GM21447 (cell line): ENCODE measurements around the gene CDK7.
"Not testable (repeated sequence)": the region's sequence is repeated elsewhere in the genome, so short reads cannot be mapped to it uniquely, and the experiment has no call there.

Source experiments
- ATAC-seq: cut with Tn5 transposase; IDR thresholded peaks from one replicate; pipeline ENCODE4 v1.9.1; 2021; ENCODE audit not compliant: unreplicated experiment

The CDK7 gene

DNA sequence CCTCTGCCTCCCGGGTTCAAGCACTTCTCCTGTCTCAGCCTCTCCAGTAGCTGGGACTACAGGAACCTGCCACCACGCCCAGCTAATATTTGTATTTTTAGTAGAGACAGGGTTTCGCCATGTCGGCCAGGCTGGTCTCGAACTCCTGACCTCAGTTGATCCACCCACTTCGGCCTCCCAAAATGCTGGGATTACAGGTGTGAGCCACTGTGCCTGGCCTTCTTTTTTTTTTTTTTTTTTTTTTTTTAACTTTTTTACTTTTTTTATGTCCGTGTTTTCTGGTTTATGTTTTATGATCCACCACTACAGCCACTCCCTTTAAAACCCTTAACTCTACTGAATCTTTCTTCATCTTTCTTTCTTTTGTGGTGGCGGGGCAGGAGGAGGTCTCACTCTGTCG is 2.0 kb downstream of the CDK7 start:
- not testable (repeated sequence) for ATAC-seq

DNA sequence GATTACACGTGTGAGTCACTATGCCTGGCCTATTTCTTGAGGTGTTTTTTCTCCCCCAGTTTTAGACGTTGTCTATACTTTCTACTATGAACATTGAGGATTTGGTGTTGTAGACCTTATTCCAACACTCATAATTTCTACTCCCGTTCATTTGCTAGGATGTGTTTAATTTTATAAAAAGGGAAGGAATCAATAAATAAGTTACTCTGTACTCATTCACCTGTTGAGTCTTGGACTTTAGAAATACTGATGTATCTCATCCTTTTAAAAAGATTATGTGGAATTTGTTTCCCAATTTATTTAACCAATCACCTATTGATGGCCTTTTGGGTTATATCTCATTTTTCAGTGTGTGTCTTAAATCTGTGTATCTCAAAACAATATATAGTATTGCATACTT is 3.2 kb downstream of the CDK7 start:
- no peak for ATAC-seq

DNA sequence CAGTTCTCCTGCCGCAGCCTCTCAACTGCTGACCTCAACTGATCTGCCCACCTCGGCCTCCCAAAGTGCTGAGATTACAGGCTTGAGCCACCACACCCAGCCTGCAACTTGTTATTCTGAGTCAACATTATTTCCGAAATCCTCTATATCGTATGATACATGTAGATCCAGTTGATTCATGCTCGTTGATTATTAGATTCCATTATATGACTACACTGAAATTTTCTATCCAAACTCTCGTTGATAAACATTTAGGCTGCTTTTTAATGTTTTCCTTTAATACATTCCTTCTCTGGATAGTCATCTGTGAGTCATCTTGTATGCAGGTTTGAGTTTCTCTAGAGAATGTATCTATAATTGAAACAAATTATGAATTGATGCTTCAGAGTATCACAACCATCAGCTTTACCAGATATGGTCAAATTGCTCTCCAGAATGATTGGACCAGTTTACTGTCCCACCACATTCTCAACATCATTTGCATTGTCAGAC is 4.1 kb downstream of the CDK7 start:
- no peak for ATAC-seq

DNA sequence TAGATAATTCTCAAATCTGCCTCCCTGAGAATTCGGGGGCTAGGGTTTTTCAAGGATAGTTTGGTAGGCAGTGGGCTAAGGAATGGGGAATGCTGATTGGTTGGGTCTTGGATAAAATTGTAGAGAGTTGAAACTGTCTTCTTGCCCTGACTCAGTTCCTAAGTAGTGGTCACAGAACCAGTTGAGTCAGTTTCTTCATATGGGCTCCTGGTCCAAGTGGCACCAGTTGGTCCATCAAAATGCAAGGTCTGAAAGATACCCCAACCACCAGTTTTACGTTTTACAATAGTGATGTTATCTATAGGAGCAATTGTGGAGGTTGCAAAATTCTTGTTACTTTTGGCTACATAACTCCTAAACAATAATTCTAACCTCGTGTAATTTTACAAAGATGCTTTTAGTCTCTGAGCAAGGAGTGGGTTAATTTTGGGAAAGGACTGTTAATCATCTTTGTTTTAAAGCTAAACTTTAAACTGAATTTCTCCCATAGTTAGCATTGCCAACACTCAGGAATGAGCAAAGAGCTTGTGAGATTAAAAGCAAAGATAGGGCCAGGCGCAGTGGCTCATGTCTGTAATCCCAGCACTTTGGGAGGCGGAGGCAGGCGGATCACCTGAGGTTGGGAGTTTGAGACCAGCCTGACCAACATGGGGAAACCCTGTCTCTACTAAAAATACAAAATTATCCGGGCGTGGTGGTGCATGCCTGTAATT is 7.7 kb downstream of the CDK7 start:
- ATAC-seq: no peak

DNA sequence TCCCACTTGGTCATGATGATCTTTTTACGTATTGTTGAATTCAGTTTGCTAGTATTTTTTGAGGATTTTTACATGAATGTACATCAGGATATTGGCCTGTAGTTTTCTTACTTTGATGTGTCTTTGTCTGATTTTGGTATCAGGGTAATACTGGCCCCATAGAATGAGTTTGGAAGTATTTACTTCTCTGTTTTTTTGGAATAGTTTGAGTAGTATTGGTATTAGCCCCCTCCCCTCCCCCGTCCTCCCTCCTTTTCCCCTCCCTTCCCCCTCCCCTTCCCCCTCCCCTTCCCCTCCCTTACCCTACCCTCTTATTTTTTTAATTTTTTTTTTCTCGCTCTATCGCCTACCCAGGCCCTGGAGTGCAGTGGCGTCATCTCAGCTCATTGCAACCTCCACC is 10.3 kb downstream of the CDK7 start:
- no peak for ATAC-seq

DNA sequence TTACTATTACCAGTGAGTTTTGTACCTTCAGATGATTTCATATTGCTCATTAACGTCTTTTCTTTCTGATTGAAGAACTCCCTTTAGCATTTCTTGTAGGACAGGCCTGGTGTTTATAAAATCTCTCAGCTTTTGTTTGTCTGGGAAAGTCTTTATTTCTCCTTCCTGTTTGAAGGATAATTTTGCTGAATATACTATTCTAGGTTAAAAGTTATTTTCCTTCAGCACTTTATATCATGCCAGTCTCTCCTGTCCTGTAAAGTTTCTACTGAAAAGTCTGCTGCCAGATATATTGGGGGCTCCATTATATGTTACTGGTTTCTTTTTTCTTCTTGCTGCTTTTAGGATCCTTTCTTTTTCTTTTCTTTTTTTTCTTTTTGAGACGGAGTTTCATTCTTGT is 13.3 kb downstream of the CDK7 start:
- no peak for ATAC-seq

DNA sequence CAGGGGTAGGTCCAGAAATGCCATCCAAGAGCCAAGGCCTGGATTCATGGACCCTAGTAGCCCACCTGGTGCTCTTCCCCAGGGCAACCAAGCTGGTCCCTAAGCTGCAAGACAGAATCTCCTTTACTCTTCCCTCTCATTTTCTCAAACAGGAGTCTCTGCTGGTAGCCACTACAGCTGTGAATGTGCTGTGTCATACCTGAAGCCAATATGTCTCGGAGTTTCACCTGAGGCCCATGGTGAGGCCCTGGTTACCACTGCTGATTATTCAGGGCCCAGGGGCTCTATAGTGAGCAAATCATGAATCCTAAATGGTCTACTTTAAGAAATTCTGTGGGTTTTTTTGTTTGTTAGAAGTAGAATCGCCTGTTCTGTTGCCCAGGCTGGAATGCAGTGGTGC is 15.9 kb downstream of the CDK7 start:
- ATAC-seq: no peak

DNA sequence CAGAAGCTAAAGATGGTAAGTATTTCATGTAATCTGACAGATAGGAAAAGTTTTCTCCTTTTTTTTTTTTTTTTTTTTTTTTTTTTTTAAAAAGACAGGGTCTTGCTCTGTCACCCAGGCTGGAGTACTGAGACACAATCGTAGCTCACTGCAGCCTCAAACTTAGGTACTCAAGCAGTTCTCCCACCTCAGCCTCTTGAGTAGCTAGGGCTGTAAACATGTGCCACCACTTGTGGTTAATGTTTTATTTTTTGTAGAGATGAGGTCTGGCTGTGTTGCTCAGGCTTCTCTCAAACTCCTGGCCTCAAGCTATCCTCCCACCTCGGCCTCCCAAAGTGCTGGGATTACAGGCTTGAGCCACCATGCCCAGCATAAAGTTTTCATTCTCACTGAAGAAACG is 17.8 kb downstream of the CDK7 start:
- no peak for ATAC-seq

DNA sequence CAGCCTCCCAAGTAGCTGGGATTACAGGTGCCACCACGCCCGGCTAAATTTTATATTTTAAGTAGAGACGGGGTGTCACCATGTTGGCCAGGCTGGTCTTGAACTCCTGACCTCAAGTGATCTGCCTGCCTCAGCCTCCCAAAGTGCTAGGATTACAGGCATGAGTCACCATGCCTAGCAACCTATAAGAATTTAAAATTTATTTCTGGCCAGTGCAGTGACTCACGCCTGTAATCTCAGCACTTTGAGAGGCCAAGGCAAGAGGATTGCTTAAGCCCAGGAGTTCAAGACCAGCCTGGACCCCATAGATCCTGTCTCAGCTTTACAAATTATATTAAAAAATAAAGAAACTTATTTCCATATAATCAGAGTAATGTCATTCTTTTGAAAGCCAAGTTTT is 21.3 kb downstream of the CDK7 start:
- not testable (repeated sequence) for ATAC-seq

DNA sequence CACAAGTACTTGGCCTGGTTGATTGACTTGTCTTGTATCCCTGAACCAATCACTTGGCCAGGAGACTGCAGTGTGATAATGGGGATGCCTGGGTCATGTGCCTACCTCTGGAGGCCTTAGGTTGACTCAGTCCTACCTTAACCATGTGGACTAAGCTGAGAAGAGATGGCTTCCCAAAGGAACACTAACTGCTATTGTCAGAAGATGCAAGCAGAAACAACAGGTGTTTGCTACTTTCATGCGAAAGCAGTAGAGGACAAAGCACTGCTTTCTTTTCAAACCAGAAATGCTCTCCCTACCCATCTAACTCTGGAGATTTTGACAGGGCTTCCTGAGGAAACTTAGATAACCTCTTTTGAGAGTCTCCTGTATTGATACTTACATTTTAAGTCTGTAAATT is 22.9 kb downstream of the CDK7 start:
- ATAC-seq: no peak

DNA sequence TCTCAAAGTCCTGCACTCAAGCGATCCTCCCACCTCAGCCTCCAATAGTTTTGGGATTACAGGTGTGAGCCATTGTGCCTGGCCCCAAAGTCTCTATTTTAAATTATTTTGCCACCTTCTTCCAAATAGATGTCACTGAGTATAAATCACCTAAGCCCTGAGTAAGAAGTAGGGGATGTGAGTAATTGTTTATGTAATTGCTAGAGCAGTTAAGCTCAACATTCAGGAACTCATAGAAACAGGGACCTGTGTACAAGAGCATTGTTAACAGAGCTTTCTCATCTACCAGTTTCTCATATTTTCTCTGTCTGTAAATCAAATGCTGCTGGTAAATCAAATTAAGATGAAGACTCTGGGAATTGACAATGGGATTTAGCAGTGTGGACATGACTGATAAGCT is 26.3 kb downstream of the CDK7 start:
- no peak for ATAC-seq

DNA sequence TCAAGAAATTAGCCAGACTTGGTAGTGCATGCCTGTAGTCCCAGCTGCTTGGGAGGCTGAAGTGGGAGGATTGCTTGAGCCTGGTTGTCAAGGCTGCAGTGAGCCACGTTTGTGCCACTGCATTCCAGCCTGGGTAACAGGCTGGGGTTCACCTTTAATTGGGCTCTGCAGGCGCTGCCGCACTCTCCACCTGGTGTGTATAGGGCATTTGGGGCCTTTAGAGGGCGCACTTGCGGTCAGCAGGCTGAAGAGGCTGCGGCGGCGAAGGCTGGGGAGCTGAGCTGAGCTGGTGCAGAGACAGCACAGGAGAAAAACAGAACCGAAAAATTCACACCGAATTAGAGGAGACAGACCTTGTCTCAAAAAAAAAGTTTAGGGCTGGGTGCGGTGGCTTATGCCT is 31.2 kb downstream of the CDK7 start:
- ATAC-seq: no peak

DNA sequence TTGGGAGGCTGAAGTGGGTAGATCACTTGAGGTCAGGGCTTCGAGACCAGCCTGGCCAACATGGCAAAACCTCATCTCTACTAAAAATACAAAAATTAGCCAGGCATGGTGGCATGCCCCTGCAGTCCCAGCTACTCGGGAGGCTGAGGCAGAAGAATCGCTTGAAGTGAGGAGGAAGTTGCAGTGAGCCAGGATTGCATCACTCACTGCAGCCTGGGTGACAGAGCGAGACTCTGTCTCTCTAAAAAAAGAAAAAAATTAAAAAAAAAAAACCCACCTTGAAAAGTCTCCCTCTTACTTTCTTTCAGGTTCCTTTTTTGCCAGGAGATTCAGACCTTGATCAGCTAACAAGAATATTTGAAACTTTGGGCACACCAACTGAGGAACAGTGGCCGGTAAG is 34.2 kb downstream of the CDK7 start:
- ATAC-seq: no peak

DNA sequence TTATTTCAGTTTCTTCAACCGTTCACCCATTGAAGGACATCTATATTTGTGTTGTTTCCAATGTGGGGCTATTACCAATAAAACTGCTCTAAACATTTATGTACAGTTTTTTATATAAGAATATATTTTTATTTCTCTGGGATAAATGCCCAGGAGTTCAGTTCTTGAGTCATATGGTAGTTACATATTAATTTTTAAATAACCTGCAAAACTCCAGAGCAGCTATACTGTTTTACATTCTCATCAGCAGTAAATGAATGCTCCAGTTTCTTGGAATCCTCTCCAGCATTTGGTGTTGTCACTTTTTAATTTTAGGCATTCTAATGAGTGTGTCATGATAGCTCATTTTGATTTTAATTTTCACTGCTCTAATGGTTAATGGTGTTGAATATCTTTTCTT is 36.2 kb downstream of the CDK7 start:
- no peak for ATAC-seq

DNA sequence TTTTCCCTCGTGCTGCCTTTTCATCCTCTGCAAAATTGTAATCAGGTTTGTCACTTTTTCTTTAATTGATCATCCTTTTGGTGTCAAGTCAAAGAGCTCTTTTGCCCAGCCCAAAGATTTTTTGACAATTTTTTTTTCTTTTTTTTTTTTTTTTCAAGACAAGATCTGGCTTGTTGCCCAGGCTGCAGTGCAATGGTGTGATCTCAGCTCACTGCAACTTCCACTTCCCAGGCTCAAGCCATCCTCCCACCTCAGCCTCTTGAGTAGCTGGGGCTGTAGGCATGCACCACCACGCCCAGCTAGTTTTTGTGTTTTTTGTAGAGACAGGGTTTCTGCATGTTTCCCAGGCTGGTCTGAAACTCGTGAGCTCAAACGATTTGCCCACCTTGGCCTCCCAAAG is 36.7 kb downstream of the CDK7 start:
- ATAC-seq: no peak

DNA sequence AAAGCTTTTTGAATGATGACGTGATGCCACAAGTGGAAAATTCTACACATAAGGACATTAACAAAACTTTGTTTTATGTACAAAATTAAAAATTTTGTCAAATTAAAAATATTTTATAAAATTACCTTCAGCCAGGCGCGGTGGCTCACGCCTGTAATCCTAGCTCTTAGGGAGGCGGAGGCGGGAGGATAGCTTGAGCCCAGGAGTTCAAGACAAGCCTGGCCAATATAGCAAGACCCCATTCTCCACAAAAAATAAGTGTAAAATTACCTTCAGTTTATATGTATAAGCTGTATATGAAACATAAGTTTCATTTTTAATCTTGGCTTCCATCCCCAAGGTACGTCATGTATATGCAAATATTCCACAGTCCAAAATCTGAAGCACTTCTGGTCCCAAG is 40.9 kb downstream of the CDK7 start:
- no peak for ATAC-seq

DNA sequence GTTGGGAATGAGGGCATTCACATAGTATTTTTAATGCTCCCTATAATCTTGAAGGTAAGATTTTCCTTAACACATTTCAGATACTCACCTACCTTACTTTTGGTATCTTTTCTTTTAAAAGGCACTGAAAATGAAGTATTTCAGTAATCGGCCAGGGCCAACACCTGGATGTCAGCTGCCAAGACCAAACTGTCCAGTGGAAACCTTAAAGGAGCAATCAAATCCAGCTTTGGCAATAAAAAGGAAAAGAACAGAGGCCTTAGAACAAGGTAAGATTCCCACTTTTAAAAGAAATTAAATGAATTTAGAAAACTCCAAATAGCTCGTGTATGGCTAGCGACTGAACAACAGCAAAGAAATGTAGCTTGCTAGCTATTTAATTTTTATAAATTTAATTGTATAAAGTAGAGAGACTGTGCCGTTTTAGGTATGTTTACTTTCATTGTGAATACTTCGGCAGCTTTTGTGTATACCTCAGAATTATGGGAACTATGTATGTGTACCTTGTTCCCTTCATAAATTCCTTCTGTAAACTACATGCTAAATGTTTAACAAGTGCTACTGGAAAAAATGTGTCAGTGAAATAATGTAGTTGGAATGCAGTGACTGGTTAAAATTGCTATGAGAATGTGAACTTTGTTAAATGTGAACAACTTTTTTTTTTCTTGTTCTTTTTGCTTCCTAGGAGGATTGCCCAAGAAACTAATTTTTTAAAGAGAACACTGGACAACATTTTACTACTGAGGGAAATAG is 41.9 kb downstream of the CDK7 start:
- no peak for ATAC-seq

DNA sequence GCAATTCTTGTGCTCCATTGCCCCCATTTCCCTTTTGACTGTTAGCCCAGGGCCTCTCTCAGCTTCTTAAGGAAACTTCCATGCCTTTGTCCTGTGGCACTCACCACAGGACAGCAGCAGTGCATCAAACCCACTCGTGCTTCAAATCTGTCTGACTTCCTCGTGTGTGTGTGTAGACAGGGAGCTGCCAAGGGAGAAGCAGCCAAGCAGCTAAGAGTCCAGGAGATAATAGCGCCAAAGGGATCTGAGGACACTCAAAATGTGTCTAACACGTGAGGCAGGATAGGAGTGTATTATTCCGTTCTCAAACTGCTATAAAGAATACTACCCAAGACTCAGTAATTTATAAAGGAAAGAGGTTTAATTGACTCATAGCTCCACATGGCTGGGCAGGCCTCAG is 44.8 kb downstream of the CDK7 start:
- ATAC-seq: no peak

DNA sequence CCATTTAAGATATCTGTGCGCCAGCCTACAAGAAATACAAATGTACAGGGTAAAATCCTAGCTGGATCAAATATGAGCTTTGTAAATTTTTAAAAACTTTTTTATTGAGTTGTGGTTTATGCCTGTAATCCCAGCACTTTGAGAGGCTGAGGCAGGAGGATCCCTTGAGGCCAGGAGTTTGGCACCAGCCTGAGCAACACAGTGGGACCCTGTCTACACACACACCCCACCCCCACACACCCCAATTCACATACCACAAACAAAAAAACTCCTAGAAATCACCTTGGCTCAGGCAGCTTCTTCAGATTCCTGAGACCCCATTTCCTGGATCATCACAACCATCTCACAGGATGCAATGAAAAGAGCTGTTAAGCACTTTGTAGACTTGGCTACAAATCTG is 46.4 kb downstream of the CDK7 start:
- no peak for ATAC-seq

DNA sequence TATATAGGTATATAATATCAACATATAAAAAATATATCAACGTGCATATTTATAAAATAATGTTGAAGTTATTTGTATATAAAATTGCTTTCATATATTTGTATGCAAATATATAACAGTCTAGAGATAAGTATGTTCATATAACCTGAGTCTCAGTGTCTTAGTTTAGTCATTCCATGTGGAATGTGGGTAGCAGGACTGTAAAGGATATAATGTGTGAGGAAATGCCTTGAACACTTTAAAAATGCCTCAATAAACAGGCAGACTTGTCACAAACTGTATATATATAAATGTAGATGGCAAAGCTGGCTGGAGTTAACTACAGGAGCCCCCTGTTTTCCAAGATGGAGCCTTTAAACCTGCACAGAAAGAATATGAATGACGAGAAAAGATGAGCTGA is 49.5 kb downstream of the CDK7 start:
- no peak for ATAC-seq

DNA sequence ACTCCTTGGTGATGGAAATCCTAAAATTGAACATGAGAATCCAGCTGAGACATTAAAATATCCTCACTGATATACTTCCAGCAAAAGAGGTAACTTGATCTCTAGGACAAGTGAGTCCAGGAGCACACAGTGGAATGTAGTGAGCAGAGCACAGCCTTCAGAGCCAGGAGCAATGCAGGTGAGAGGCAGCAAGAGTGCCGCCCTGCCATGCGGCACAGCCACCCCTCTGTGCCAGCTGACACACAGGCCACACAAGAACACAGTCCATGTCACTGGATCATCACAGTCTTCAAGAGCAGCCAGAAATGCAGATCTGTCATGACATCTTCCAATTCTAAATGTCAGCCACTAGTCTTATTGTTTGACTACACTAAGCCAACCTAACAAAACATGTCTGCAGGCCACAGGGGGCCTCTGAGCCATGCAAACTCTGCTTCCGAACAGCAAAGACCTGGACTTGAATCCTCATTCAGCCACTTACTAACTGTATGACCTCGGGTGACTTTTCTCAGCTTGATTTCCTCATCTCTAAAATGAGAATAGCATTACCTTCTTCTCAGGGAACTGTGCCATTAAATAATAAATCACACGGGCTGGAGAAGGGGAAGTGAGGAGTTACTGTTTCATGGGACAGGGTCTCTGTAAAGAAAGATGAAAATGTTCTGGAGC is 50.9 kb downstream of the CDK7 start:
- ATAC-seq: no peak

DNA sequence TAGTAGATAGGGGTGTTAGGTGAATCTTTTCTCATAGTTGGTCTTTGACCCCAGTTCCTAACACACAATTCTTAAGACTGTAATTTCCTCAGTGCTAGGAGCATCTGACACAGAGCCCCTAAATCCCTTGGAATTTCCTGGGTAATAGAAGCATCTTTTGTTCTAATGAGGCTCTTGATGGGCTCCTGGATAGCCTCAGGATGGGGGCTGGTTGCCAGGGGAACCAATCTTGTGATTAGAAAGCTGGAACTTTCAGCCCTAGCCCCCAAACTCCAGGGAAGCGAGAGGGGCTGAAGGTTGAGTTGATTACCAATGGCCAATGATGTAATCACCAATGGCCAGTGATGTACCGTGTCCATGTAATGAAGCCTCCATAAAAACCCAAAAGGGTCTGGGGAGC is 53.4 kb downstream of the CDK7 start:
- ATAC-seq: no peak
